Measurements from ENCODE around the gene P3H3.
A peak's percentile ranks its signal among the peaks of the same experiment; 100 is the strongest.
"Not testable (repeated sequence)": the region's sequence is repeated elsewhere in the genome, so short reads cannot be mapped to it uniquely, and the experiment has no call there.

Gene P3H3

GRCh38 chr12:6869049-6870021 lies 41.1 kb downstream of the P3H3 start:
- DNase-seq, result peak; percentile 74

- DNase-seq, result not testable (repeated sequence)
These were observed 42.1 kb downstream of the P3H3 start for GRCh38 chr12:6870304-6870703.

GRCh38 chr12:6871052-6871957 lies 43.1 kb downstream of the P3H3 start:
- no peak for DNase-seq

GRCh38 chr12:6872073-6873048 lies 44.2 kb downstream of the P3H3 start:
- DNase-seq, result peak; percentile 73

DNA sequence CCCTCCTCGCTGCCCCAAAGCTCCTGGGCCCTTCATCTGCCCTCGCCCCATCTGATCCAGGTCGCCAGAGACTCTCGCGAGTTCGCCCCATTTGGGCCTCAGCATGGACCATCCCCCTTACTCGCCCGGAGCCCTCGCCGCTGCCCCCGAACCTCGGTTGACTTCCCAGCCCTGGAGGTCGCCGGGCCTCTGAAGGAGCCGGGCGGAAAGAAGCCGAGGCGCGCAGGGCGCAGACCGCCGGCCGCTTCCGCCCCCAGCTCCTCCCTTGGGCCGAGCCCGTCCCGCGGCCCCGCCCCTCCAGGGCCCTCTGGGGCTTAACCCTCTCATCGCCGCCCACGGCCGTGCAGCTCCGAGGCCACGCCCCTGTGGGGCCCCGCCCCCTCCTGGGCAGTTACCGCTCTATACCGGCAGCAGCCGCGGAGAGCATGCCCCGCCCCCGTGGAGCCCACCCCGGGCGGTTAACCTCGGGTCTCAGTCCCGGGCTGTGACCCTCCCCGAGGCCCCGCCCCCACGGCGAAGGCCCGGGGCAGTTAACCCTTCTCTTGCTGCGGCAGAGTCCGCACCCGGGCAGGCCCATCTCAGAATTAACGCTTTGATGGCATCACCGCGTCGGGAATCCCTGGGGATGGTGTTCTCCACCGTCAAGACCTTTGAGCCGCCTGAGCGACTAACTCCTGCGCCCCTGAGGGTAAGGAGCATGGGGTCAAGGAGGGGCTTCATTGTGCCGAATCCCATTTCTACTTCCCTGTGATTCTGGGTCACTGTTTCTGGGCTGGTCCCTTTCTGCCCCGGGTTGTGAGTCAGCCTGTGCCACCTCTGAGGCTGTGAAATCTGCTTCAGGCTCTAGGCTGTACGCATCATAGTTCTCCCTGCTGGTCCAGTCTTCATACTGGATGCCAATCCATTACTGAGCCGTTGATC lies 45.1 kb downstream of the P3H3 start, which contains the start of gene SPSB2:
Gene SPSB2, minus strand, starts transcription at position 210 of the 921 bp plus-strand sequence. CDS start 402 bp downstream, outside the sequence.
- DNase-seq, result peak; percentile 96

DNA sequence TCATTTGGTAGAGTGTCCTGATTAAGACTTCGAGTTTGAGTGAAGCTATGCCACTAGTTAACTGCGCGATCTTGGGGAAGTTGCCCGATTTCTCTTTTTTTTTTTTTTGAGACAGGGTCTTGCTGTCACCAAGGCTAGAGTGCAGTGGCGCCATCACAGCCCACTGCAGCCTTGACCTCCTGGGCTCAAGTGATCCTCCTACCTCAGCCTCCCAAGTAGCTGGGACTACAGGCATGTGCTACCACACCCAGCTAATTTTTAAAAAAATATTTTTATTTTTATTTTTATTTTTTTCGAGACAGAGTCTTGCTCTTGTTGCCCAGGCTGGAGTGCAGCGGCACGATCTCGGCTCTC lies 45.8 kb downstream of the P3H3 start:
- DNase-seq, result not testable (repeated sequence)

DNA sequence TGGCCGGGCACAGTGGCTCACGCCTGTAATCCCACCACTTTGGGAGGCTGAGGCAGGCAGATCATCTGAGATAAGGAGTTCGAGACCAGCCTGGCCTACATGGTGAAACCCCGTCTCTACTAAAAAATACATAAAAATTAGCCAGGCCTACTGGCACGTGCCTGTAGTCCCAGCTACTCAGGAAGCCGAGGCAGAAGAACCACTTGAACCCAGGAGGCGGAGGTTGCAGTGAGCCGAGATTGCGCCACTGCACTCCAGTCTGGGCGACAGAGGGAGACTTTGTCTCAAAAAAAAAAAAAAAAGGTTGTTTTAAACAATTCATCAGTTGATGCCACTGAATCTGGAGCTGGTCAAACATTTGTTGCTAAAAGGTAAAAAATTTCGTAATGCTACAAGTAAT lies 51.6 kb downstream of the P3H3 start:
- DNase-seq, result not testable (repeated sequence)

GRCh38 chr12:6883252-6883651 lies 55.0 kb downstream of the P3H3 start:
- no peak for DNase-seq

DNA sequence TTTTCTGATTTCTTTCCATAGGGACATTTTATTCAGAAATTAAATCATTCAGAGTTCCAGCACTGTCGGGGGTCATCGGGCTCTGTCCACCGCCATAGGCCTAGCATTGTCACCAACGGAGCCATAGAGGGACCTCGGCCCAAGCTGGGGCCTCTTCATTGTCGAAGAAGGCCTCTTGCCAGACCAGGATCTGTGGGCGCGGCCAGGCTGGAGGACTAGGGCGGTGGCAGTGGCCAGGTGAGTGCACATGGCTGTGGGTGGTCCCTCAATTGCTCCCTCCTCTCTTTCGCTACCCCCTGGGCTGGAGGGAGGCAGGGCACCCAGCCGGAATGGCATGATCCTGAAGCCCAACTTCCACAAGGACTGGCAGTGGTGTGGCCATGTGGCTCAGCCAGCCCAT lies 55.5 kb downstream of the P3H3 start:
- DNase-seq, result no peak

GRCh38 chr12:6884539-6884938 lies 56.3 kb downstream of the P3H3 start:
- no peak for DNase-seq

GRCh38 chr12:6886206-6886999 lies 58.2 kb downstream of the P3H3 start:
- not testable (repeated sequence) for DNase-seq

GRCh38 chr12:6887460-6887859 lies 59.3 kb downstream of the P3H3 start:
- DNase-seq, result no peak

- DNase-seq, result no peak
These were observed 60.2 kb downstream of the P3H3 start for GRCh38 chr12:6888360-6888759.

- DNase-seq, result not testable (repeated sequence)
These were observed 60.6 kb downstream of the P3H3 start for GRCh38 chr12:6888794-6889193.

All from effector CD8-positive, alpha-beta T cell (primary cell).